Measurements from ENCODE around the gene CDC14A.

Gene CDC14A

GRCh38 chr1:100543640-100544039 lies 191.3 kb downstream of the CDC14A start:
- no peak for DNase-seq

GRCh38 chr1:100544791-100545190 lies 192.5 kb downstream of the CDC14A start:
- DNase-seq: no peak

GRCh38 chr1:100545855-100546254 lies 193.5 kb downstream of the CDC14A start:
- DNase-seq: no peak

GRCh38 chr1:100552031-100552430 lies 199.7 kb downstream of the CDC14A start:
- no peak for DNase-seq

- DNase-seq: no peak
Observed at GRCh38 chr1:100552922-100553321, 200.6 kb downstream of the CDC14A start.

GRCh38 chr1:100556181-100556580 lies 203.9 kb downstream of the CDC14A start:
- no peak for DNase-seq

- DNase-seq: no peak
Observed at GRCh38 chr1:100556925-100557605, 204.8 kb downstream of the CDC14A start.

- no peak for DNase-seq
Observed at GRCh38 chr1:100557606-100557953, 205.3 kb downstream of the CDC14A start.

- no peak for DNase-seq
Observed at GRCh38 chr1:100565533-100565932, 213.2 kb downstream of the CDC14A start.

GRCh38 chr1:100565937-100566699 lies 213.8 kb downstream of the CDC14A start:
- no peak for DNase-seq

- no peak for DNase-seq
Observed at GRCh38 chr1:100567062-100567461, 214.8 kb downstream of the CDC14A start.

Measured in KG1 (cell line).